CD14-positive monocyte (primary cell): Measurements from ENCODE around the gene BARD1. TPM values are rescaled to one million over a fixed set of nuclear protein-coding genes. Genes with fewer than 3 reads are reported as not detected.

Experiments
- DNase-seq, 3 donors: peaks; one replicate each; pipeline ENCODE4 v3.0.0-alpha.2; 2011 to 2022
- H2AFZ ChIP-seq: 2 replicates; pipeline ENCODE4 v1.6.0; 2012; ENCODE audit warnings: mild to moderate bottlenecking, low read depth, low read length, inconsistent platforms; ENCODE audit not compliant: insufficient read depth, poor library complexity, severe bottlenecking
- H3K27ac ChIP-seq, 2 donors: 1 replicate in 1 of 2; 2 replicates in 1 of 2; pipeline ENCODE4 v1.5.1; 2012 to 2013; ENCODE audit warnings: low read length in 2 of 2, control low read depth in 1 of 2, inconsistent platforms in 1 of 2, low read depth in 1 of 2, mild to moderate bottlenecking in 1 of 2
- H3K27me3 ChIP-seq, 2 donors: one replicate each; pipeline versions ENCODE4 v1.6.0 to v1.6.1; 2011 to 2013; ENCODE audit warnings: low read length in 2 of 2; ENCODE audit not compliant: control insufficient read depth in 2 of 2, insufficient read depth in 2 of 2
- H3K36me3 ChIP-seq, 2 donors: replicated peaks in 1 of 2; 1 replicate in 1 of 2; 2 replicates in 1 of 2; pipeline versions ENCODE4 v1.5.1 to v1.6.1; 2012 to 2013; ENCODE audit warnings: low read length in 2 of 2, control low read depth in 1 of 2, inconsistent platforms in 1 of 2, mild to moderate bottlenecking in 1 of 2; ENCODE audit not compliant: insufficient read depth in 2 of 2, control insufficient read depth in 1 of 2
- H3K4me1 ChIP-seq, 2 donors: 1 replicate in 1 of 2; 2 replicates in 1 of 2; pipeline versions ENCODE4 v1.5.1 to v1.6.1; 2012 to 2013; ENCODE audit warnings: low read length in 2 of 2, control low read depth in 1 of 2, inconsistent platforms in 1 of 2, mild to moderate bottlenecking in 1 of 2, moderate library complexity in 1 of 2; ENCODE audit not compliant: insufficient read depth in 2 of 2, control insufficient read depth in 1 of 2
- H3K4me2 ChIP-seq: replicated peaks from 2 replicates; pipeline ENCODE3; 2012; ENCODE audit warnings: low read length, moderate library complexity, mild to moderate bottlenecking; ENCODE audit not compliant: poor library complexity, severe bottlenecking; ENCODE audit errors: extremely low read depth
- H3K4me3 ChIP-seq, 3 experiments: fragments of 200-600 bp in 1 of 3; sonication (generic) in 1 of 3; replicated peaks in 1 of 3; 1 replicate in 2 of 3; 2 replicates in 1 of 3; pipeline ENCODE4 v1.5.1; 2011 to 2013; ENCODE audit warnings: low read length in 3 of 3, mild to moderate bottlenecking in 3 of 3, control low read depth in 2 of 3, low read depth in 2 of 3, inconsistent platforms in 1 of 3, moderate library complexity in 1 of 3
- H3K79me2 ChIP-seq: 2 replicates; pipeline ENCODE4 v1.6.0; 2012; ENCODE audit warnings: mild to moderate bottlenecking, control low read depth, inconsistent platforms, low read length, moderate library complexity; ENCODE audit not compliant: insufficient read depth
- H3K9ac ChIP-seq: 2 replicates; pipeline ENCODE4 v1.6.0; 2017; ENCODE audit warnings: low read length, mild to moderate bottlenecking; ENCODE audit not compliant: insufficient read depth, poor library complexity, severe bottlenecking
- H3K9me3 ChIP-seq, 2 donors: replicated peaks in 1 of 2; 1 replicate in 1 of 2; 2 replicates in 1 of 2; pipeline versions ENCODE4 v1.5.1 to v1.6.1; 2012 to 2013; ENCODE audit warnings: low read length in 2 of 2, control low read depth in 1 of 2; ENCODE audit not compliant: control insufficient read depth in 1 of 2, insufficient read depth in 1 of 2
- H4K20me1 ChIP-seq: 2 replicates; pipeline ENCODE4 v1.6.0; 2012; ENCODE audit warnings: mild to moderate bottlenecking, low read length, control low read depth, moderate library complexity; ENCODE audit not compliant: insufficient read depth
- H3K27ac Mint-ChIP-seq, 7 donors: one replicate each; pipeline ENCODE4 v1.8.0; 2020; ENCODE audit warnings: mild to moderate bottlenecking in 7 of 7, mixed read lengths in 7 of 7, moderate library complexity in 6 of 7, inconsistent platforms in 2 of 7
- H3K27me3 Mint-ChIP-seq, 3 donors: one replicate each; pipeline ENCODE4 v1.8.0; 2021 to 2022; ENCODE audit warnings: low read depth in 3 of 3, mild to moderate bottlenecking in 3 of 3, mixed read lengths in 3 of 3, moderate library complexity in 3 of 3, inconsistent platforms in 1 of 3
- H3K36me3 Mint-ChIP-seq, 2 donors: one replicate each; pipeline ENCODE4 v1.8.0; 2020; ENCODE audit warnings: mixed read lengths in 2 of 2, inconsistent platforms in 1 of 2, mild to moderate bottlenecking in 1 of 2
- H3K4me1 Mint-ChIP-seq: one replicate; pipeline ENCODE4 v1.8.0; 2020; ENCODE audit warnings: mild to moderate bottlenecking, mixed read lengths
- H3K4me3 Mint-ChIP-seq, 2 donors: one replicate each; pipeline ENCODE4 v1.8.0; 2020; ENCODE audit warnings: mild to moderate bottlenecking in 2 of 2, mixed read lengths in 2 of 2, moderate library complexity in 1 of 2
- H3K9me3 Mint-ChIP-seq, 7 donors: one replicate each; pipeline ENCODE4 v1.8.0; 2020 to 2022; ENCODE audit warnings: mixed read lengths in 7 of 7, mild to moderate bottlenecking in 6 of 7, moderate library complexity in 6 of 7, inconsistent platforms in 2 of 7
- WGBS: methylation state at CpG from one replicate; pipeline ENCODE4 v1.1.5; 2013; ENCODE audit warnings: missing lambda C conversion rate; ENCODE audit not compliant: insufficient coverage; 5-methylcytosine and 5-hydroxymethylcytosine counted together
- intact Hi-C, 2 donors: fragments of 100-400 bp; cut with micrococcal nuclease; formaldehyde crosslinking; loops; one replicate each; pipeline versions ENCODE4 v1.15.0 to v1.15.1; 2023
- polyA minus RNA-seq: library from RNA; depleted of rRNA, polyadenylated mRNA; stranded (reverse); fragments of >200 nt; gene quantifications from 2 replicates; pipeline ENCODE4 v1.2.3, GENCODE V29; 2012
- polyA plus RNA-seq, 3 donors: library from polyadenylated mRNA; depleted of rRNA in 1 of 3; unstranded in 2 of 3; stranded (reverse) in 1 of 3; fragments of 300-500 nt in 2 of 3; fragments of >200 nt in 1 of 3; fragmentation: Illumina TruSeq in 2 of 3; gene quantifications; 1 replicate in 2 of 3; 2 replicates in 1 of 3; pipeline ENCODE4 v1.2.3, GENCODE V29; 2012 to 2021
- total RNA-seq, 12 experiments: library from RNA in 1 of 12; stranded (reverse) in 1 of 12; fragments of 120-200 nt in 1 of 12; gene quantifications; one replicate each; pipeline ENCODE4 v1.2.4 and lab custom pipeline; 2013 to 2026; ENCODE audit warnings: mixed read lengths in 6 of 12, inconsistent platforms in 1 of 12
- TF ChIP-seq, protein P1 (sequence below): fragments of 200-600 bp; IDR thresholded peaks from one replicate; pipeline ENCODE4 v1.8.0; 2022; ENCODE audit warnings: antibody characterized with exemption, mild to moderate bottlenecking

BARD1 gene
- total RNA-seq (2013): 16.8 TPM
- 1 to 10 TPM; 2.4 to 3.3 (median 2.5) TPM for polyA plus RNA-seq
- polyA minus RNA-seq: 6.4 and 10.2 TPM in 2 replicates
- 11.8 to 26.8 (median 17.0) reads per million in 11 experiments for total RNA-seq (lab: John Stamatoyannopoulos, UW)

- H3K4me1 Mint-ChIP-seq: peaks cover 36% of the 10 kb centered on the region
- Histone ChIP-seq H4K20me1 (no peaks in the 10 kb centered on the region), H3K36me3 (no peaks in the 10 kb centered on the region), H3K4me3 (peak within 1 kb of the TSS; percentile 78 to 100 (median 88)), H3K27ac (peak within 1 kb of the TSS; percentile 37 to 83), H3K27me3 (peaks cover 0 to 2% of the 10 kb centered on the region in 2 donors), H3K9ac (peak within 1 kb of the TSS; percentile 70), H3K79me2 (peaks cover 52% of the 10 kb centered on the region), H2AFZ (peak within 1 kb of the TSS; percentile 100), H3K4me2 (peak within 1 kb of the TSS; percentile 84), H3K4me1 (peaks cover 13 to 31% of the 10 kb centered on the region in 2 donors), H3K9me3 (no peaks in the 10 kb centered on the region)
- peak within 1 kb of the TSS; percentile 87 to 96 (median 91) for H3K27ac Mint-ChIP-seq
- WGBS: under 1% methylated on average over 65 of the region's 76 CpGs
- peak; percentile 33 to 38 (median 35) for DNase-seq
- intact Hi-C loops: no loop called here
- TF ChIP-seq, protein P1, sequence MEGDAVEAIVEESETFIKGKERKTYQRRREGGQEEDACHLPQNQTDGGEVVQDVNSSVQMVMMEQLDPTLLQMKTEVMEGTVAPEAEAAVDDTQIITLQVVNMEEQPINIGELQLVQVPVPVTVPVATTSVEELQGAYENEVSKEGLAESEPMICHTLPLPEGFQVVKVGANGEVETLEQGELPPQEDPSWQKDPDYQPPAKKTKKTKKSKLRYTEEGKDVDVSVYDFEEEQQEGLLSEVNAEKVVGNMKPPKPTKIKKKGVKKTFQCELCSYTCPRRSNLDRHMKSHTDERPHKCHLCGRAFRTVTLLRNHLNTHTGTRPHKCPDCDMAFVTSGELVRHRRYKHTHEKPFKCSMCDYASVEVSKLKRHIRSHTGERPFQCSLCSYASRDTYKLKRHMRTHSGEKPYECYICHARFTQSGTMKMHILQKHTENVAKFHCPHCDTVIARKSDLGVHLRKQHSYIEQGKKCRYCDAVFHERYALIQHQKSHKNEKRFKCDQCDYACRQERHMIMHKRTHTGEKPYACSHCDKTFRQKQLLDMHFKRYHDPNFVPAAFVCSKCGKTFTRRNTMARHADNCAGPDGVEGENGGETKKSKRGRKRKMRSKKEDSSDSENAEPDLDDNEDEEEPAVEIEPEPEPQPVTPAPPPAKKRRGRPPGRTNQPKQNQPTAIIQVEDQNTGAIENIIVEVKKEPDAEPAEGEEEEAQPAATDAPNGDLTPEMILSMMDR: no peak
- H3K9me3 Mint-ChIP-seq: peaks cover 0 to 3% (median 0%) of the 10 kb centered on the region in 7 donors
- H3K36me3 Mint-ChIP-seq: peaks cover 0 to 3% of the 10 kb centered on the region in 2 donors
- peaks cover 2 to 11% (median 2%) of the 10 kb centered on the region in 3 donors for H3K27me3 Mint-ChIP-seq
- peak within 1 kb of the TSS; percentile 98 to 99 for H3K4me3 Mint-ChIP-seq
These were observed at the start of gene BARD1 for GRCh38 chr2:214808981-214809750. TSS of gene BARD1 (minus strand) at chr2:214809683. CDS start at chr2:214809569, 114 bp downstream.

- Mint-ChIP-seq H3K36me3 (no peaks in the 10 kb centered on the region), H3K4me3 (no peak overlapping the region), H3K27me3 (no peaks in the 10 kb centered on the region), H3K27ac (no peak overlapping the region), H3K9me3 (peaks cover 0 to 9% (median 1%) of the 10 kb centered on the region in 7 donors), H3K4me1 (no peaks in the 10 kb centered on the region)
- 20% methylated on average over 1 of the region's 3 CpGs for WGBS
- no peak overlapping the region for H3K27ac ChIP-seq
- no peak overlapping the region for H2AFZ ChIP-seq
- H3K4me2 ChIP-seq: no peak overlapping the region
- H4K20me1 ChIP-seq: no peaks in the 10 kb centered on the region
- H3K9ac ChIP-seq: no peak overlapping the region
- no peak for DNase-seq
- H3K9me3 ChIP-seq: no peaks in the 10 kb centered on the region
- no peaks in the 10 kb centered on the region for H3K27me3 ChIP-seq
- H3K4me3 ChIP-seq: no peak overlapping the region
- intact Hi-C loops: no loop called here
- TF ChIP-seq, protein P1: no peak
- no peaks in the 10 kb centered on the region for H3K36me3 ChIP-seq
- no peaks in the 10 kb centered on the region for H3K4me1 ChIP-seq
- no peaks in the 10 kb centered on the region for H3K79me2 ChIP-seq
These were observed 46.7 kb upstream of the BARD1 start for GRCh38 chr2:214856137-214856536.
